Stimulated activated CD8-positive, alpha-beta memory T cell treated with anti-CD3 and anti-CD28 coated beads, Interleukin-12 subunit alpha, Interleukin-12 subunit beta, amount 100 ng/mL, for 4 hours (primary cell): Measurements from ENCODE around the gene ARHGAP9.
"Not testable (repeated sequence)": the region's sequence is repeated elsewhere in the genome, so short reads cannot be mapped to it uniquely, and the experiment has no call there.

ENCODE experiments used
- DNase-seq: peaks from one replicate; pipeline ENCODE4 v3.0.0-alpha.2; 2020; ENCODE audit warnings: low read depth

ARHGAP9 gene

GRCh38 chr12:57456737-57457490 lies 22.8 kb downstream of the ARHGAP9 start:
- DNase-seq = no peak

DNA sequence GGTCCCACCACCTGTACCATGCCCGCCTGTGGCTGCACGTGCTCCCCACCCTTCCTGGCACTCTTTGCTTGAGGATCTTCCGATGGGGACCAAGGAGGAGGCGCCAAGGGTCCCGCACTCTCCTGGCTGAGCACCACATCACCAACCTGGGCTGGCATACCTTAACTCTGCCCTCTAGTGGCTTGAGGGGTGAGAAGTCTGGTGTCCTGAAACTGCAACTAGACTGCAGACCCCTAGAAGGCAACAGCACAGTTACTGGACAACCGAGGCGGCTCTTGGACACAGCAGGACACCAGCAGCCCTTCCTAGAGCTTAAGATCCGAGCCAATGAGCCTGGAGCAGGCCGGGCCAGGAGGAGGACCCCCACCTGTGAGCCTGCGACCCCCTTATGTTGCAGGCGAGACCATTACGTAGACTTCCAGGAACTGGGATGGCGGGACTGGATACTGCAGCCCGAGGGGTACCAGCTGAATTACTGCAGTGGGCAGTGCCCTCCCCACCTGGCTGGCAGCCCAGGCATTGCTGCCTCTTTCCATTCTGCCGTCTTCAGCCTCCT lies 23.4 kb downstream of the ARHGAP9 start:
- DNase-seq = no peak

DNA sequence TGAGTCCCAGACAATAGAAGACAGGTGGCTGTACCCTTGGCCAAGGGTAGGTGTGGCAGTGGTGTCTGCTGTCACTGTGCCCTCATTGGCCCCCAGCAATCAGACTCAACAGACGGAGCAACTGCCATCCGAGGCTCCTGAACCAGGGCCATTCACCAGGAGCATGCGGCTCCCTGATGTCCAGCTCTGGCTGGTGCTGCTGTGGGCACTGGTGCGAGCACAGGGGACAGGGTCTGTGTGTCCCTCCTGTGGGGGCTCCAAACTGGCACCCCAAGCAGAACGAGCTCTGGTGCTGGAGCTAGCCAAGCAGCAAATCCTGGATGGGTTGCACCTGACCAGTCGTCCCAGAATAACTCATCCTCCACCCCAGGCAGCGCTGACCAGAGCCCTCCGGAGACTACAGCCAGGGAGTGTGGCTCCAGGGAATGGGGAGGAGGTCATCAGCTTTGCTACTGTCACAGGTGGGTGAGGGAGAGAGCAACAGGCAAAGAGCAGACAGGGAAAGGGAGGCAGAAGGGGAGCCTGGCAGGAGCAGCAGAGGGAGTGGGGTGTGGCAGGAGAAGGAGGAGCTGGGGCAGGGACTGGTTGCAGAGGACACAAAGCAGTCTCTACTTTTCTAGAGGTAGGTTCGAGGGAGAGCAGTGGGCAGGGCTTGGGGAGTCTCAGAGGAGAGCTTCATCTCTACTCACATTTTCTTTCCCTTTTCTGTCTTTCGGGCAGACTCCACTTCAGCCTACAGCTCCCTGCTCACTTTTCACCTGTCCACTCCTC lies 24.1 kb downstream of the ARHGAP9 start:
- DNase-seq = no peak

GRCh38 chr12:57454566-57455373 lies 24.9 kb downstream of the ARHGAP9 start, which contains the start of gene INHBE:
Gene INHBE (plus strand): TSS chr12:57455307. CDS start chr12:57455537, 230 bp downstream.
- DNase-seq = no peak

- DNase-seq = no peak
Observed at GRCh38 chr12:57454213-57454565, 25.5 kb downstream of the ARHGAP9 start.

DNA sequence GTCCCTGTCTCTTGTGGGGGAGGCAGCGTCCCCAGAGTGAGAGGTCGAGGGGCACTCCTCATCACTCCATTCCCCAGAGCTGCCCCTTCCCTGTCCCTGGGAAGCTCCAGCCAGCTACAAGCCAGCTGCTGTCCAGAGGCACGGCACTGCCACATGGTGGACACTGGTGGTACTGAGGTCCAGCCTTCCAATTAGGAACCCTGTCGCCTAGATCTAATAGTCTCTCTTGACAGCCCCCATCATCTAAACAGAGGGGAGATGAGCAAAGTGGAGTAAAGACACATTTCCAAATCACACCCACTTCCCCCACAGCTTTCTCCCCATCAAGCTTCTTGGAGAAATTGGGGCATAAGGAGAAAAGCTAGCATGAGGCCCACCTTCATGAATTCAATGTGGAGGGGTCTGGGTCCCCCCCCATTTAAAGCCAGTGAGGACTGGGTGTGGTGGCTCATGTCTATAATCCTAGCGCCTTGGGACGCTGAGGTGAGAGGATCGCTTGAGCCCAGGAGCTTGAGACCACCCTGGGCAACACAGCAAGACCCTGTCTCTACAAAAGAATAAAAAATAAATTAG lies 26.6 kb downstream of the ARHGAP9 start:
- no peak for DNase-seq

DNA sequence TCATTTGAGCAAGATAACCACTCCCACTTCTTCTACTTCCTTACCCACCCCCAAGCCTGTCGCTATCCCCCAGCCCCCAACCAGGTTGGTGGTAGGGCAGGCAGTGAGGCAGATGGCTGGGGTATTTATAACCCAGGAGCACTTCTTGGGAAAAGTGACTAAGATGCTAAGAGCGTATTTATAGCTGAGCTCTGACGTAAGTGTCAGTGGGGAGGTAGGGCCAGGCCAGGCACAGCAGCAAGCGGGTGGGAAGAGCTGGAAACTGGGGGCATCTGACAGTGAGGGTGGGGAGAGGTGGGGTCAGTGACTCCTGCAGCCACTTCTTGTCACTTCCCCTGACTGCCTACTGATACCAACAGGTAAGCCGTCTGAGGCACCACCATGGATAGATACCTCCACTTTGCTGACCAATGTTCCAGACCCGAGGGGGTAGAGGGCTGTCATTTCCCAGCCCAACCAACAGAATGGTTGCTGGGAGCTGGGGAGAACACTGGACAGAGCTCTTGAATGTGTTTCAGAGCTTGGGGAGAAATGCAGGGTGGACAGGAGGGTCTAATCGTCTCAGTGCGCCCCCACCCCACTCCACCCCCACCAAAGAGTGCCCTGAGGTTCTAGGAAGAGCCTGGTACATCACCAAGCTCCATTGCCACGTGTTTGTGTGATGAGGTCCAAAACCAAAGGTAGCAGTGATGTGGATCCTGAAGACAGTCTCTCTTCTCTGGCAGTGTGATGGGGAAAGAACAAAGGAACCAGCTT lies 27.3 kb downstream of the ARHGAP9 start:
- no peak for DNase-seq

GRCh38 chr12:57451233-57451778 lies 28.4 kb downstream of the ARHGAP9 start:
- no peak for DNase-seq

- DNase-seq = no peak
Observed at GRCh38 chr12:57450057-57450456, 29.6 kb downstream of the ARHGAP9 start.

DNA sequence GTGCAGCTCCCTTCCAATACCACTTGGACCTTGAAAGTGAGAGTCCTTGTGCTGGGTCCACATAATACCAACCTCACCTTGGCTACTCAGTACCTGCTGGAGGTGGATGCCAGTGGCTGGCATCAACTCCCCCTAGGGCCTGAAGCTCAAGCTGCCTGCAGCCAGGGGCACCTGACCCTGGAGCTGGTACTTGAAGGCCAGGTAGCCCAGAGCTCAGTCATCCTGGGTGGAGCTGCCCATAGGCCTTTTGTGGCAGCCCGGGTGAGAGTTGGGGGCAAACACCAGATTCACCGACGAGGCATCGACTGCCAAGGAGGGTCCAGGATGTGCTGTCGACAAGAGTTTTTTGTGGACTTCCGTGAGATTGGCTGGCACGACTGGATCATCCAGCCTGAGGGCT lies 30.3 kb downstream of the ARHGAP9 start:
- no peak for DNase-seq

DNA sequence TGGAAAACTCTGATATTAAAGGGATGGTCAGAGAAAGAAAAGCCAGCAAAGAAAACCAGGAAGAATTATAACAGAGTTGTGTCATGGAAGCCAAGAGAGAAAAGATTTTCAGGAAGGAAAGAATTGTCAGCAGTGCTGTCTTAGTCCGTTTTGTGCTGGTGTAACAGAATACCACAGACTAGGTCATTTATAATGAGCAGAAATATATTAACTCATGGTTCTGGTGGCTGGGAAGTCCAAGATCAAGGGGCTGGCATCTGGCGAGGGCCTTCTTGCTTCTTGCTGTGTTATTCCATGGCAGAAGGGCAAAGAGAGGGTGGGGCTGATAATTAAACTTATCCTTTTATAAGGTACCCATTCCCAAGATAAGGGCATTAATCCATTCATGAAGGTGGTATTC lies 31.0 kb downstream of the ARHGAP9 start:
- DNase-seq = no peak

- no peak for DNase-seq
Observed at GRCh38 chr12:57446292-57446960, 33.2 kb downstream of the ARHGAP9 start.

DNA sequence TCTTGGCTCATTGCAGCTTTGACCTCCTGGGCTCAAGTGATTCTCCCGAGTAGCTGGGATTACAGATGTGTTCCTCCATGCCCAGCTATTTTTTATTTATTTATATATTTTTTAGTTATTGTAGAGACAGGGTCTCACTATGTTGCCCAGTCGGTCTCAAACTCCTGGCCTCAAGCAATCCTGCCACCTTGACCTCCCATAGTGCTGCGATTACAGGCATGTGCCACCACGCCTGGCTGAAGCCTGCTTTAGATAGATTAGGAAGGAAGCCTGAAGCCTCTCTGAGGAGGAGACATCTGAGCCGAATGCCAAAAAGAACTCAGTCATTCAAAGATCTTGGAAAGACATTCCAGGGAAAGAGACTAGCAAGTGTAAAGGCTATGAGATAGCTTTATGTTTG lies 34.9 kb downstream of the ARHGAP9 start:
- no peak for DNase-seq

DNA sequence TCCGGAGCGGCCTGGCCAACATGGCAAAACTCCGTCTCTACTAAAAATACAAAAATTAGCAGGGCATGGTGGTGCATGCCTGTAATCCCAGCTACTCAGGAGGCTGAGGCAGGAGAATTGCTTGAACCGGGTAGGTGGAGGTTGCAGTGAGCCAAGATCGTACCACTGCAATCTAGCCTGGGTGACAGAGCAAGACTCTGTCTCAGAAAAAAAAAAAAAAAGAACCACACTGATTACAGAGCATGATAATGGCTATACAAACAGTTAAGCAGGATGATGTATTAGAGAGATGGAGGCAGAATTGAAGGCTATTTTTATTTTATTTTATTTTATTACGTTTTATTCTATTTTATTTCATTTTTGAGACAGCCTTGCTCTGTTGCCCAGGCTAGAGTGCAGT lies 35.3 kb downstream of the ARHGAP9 start:
- DNase-seq = not testable (repeated sequence)

DNA sequence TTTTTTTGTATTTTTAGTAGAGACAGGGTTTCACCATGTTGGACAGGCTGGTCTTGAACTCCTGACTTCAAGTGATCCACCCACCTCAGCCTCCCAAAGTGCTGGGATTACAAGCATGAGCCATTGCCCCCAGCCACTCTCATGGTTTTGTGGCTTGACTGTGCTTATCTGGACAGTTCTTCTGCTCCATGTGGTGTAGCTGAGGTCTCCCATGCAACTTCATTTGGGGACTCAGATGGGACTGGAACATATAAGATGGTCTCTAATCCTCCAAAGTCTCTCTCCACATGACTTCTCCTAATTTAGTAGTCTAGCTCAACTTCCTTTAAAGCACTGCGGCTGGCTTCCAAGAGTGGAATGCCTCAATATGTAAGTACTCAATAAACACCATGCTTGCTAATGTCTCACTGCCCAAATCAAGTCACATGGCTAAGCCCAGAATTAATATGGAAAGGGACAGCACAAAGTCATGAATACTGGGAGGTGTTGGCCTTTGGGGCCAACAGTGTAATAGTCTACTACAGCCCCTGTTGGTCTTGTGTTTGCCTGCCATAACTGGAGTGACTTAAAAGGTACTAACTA lies 37.7 kb downstream of the ARHGAP9 start:
- DNase-seq = no peak

DNA sequence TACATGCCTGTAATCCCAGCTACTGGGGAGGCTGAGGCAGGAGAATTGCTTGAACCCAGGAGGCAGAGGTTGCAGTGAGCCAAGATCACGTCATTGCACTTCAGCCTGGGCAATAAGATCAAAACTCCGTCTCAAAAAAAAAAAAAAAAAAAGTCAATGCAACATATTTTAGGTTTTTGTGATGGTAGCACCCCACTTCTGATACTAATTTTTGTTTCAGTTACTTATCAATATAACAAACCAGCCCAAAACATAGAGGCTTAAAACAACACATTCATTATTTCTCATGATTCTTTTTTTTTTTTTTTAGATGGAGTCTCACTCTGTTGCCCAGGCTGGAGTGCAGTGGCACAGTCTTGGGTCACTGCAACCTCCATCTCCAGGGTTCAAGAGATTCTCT lies 38.3 kb downstream of the ARHGAP9 start:
- not testable (repeated sequence) for DNase-seq

DNA sequence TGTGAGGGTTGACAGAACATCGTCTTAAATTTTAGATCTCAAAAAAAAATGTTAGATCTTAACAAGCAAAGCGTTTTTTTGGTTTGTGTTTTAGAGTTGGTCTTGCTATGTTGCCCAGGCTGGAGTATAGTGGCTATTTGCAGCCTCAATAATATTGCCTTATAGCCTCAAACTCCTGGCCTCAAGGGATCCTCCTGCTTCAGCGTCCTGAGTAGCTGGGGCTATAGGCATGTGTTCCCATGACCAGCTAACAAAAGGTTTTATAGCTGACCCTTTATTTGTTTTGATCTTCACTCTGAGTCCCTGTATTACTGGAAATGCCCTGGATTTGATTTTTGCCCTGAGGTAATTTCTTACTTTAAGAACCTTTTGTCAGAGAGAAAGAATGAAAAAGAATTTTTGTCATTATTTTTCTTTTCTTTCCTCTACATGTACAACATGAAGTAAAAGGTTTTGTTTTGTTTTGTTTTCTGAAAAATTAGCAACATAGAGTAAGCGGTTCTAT lies 39.9 kb downstream of the ARHGAP9 start:
- DNase-seq = no peak

DNA sequence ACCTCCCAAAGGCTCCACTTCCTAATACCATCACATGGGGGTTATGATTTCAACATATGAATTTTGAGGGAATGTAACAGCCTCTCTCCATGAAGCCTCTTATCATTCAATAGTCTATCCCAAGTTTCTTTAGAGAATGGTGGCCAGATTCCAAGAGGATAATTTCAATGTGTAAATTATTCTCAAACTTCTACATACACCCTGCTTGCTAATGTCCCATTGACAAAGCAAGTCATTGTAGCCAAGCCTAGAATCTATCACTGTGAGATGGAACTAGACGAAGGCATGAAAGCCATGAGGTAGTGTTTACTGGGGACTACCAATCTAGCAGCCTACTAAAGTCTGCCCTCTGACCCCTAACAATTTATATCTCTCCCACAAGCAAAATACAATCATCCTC lies 41.3 kb downstream of the ARHGAP9 start:
- DNase-seq = no peak

GRCh38 chr12:57435293-57435692 lies 44.4 kb downstream of the ARHGAP9 start:
- DNase-seq = no peak
